RPMI8226 (cell line): ENCODE data around the gene PLCD3.

Experiments used
- DNase-seq: peaks from one replicate; pipeline ENCODE4 v3.0.0-alpha.2; 2015

Gene PLCD3

GRCh38 chr17:45098869-45099616 is 33.3 kb downstream of the PLCD3 start:
- peak; percentile 80 for DNase-seq

- no peak for DNase-seq
These were observed 34.0 kb downstream of the PLCD3 start for GRCh38 chr17:45098081-45098868.

GRCh38 chr17:45096926-45097325 is 35.4 kb downstream of the PLCD3 start:
- no peak for DNase-seq

- DNase-seq: peak; percentile 14
These were observed 36.2 kb downstream of the PLCD3 start for GRCh38 chr17:45096141-45096540.

GRCh38 chr17:45093444-45094110 is 38.7 kb downstream of the PLCD3 start:
- DNase-seq: no peak

- DNase-seq: no peak
These were observed 39.3 kb downstream of the PLCD3 start for GRCh38 chr17:45092911-45093430.

- no peak for DNase-seq
These were observed 40.4 kb downstream of the PLCD3 start for GRCh38 chr17:45091778-45092425.

GRCh38 chr17:45090711-45091110 is 41.6 kb downstream of the PLCD3 start:
- no peak for DNase-seq

- DNase-seq: no peak
These were observed 43.6 kb downstream of the PLCD3 start for GRCh38 chr17:45088741-45089140.

GRCh38 chr17:45087978-45088377 is 44.3 kb downstream of the PLCD3 start:
- no peak for DNase-seq

GRCh38 chr17:45087504-45087975 is 44.8 kb downstream of the PLCD3 start:
- DNase-seq: no peak

GRCh38 chr17:45086865-45087503 is 45.3 kb downstream of the PLCD3 start:
- DNase-seq: no peak

- no peak for DNase-seq
These were observed 45.9 kb downstream of the PLCD3 start for GRCh38 chr17:45086391-45086790.

GRCh38 chr17:45081047-45081703 is 51.1 kb downstream of the PLCD3 start:
- no peak for DNase-seq

- DNase-seq: no peak
These were observed 54.7 kb downstream of the PLCD3 start for GRCh38 chr17:45077643-45078042.

- DNase-seq: no peak
These were observed 58.8 kb downstream of the PLCD3 start for GRCh38 chr17:45073414-45074070.

GRCh38 chr17:45070809-45071208 is 61.5 kb downstream of the PLCD3 start:
- DNase-seq: no peak

GRCh38 chr17:45070001-45070400 is 62.3 kb downstream of the PLCD3 start:
- no peak for DNase-seq

GRCh38 chr17:45067637-45068036 is 64.7 kb downstream of the PLCD3 start:
- no peak for DNase-seq

- no peak for DNase-seq
These were observed 69.1 kb downstream of the PLCD3 start for GRCh38 chr17:45063198-45063597.

GRCh38 chr17:45061606-45062205 is 70.6 kb downstream of the PLCD3 start:
- DNase-seq: no peak
